Naive thymus-derived CD4-positive, alpha-beta T cell (primary cell): ENCODE measurements around the gene CSNK2A1. TPM values are rescaled to one million over a fixed set of nuclear protein-coding genes. Genes with fewer than 3 reads are reported as not detected.

Experiments used
- polyA plus RNA-seq, 2 donors: library from polyadenylated mRNA; unstranded; fragments of 300-500 nt; fragmentation: Illumina TruSeq; gene quantifications; one replicate each; pipeline ENCODE4 v1.2.3, GENCODE V29; 2021
- total RNA-seq, 6 experiments: library from RNA in 5 of 6; stranded (reverse) in 5 of 6; gene quantifications; 1 replicate in 5 of 6; 2 replicates in 1 of 6; pipeline ENCODE4 v1.2.3 and lab custom pipeline; 2021 to 2026

CSNK2A1 gene
- total and polyA plus RNA-seq, 7 experiments from 2014 or later: 47.3 to 117 (median 74.5) TPM

Other genes starting within 250 kb of the CSNK2A1 start
- gene ZCCHC3, start 246.2 kb downstream of the CSNK2A1 start, total RNA-seq: 10 to 100 TPM; 14.6 to 31.9 (median 27.1) TPM
- 10 to 100 TPM in 1 of 2 donors, 1 to 10 TPM in 1; 5.6 to 15.3 TPM for gene ZCCHC3, start 246.2 kb downstream of the CSNK2A1 start, polyA plus RNA-seq
- 10 to 100 TPM in 3 of 5 experiments, 1 to 10 TPM in 2; 4.6 to 15.1 (median 12.3) TPM for gene SOX12, start 218.2 kb downstream of the CSNK2A1 start, total RNA-seq
- gene SOX12, start 218.2 kb downstream of the CSNK2A1 start, polyA plus RNA-seq: 1 to 10 TPM in 1 of 2 donors, under 1 TPM in 1; 0.89 to 1.3 TPM
- 1 to 10 TPM in 3 of 5 experiments, under 1 TPM in 2; 0.24 to 2.1 (median 1.3) TPM for gene NRSN2, start 196.7 kb downstream of the CSNK2A1 start, total RNA-seq
- 1 to 10 TPM; 1.3 to 1.8 TPM for gene NRSN2, start 196.7 kb downstream of the CSNK2A1 start, polyA plus RNA-seq
- gene TRIB3, start 163.0 kb downstream of the CSNK2A1 start, total RNA-seq: 10 to 100 TPM in 1 of 5 experiments, 1 to 10 TPM in 4; 2.4 to 27.7 (median 9.4) TPM
- 10 to 100 TPM; 12.6 to 16.0 TPM for gene TRIB3, start 163.0 kb downstream of the CSNK2A1 start, polyA plus RNA-seq
- gene RBCK1, start 135.5 kb downstream of the CSNK2A1 start, total RNA-seq: 100 to 1,000 TPM in 1 of 5 experiments, 10 to 100 TPM in 4; 70.3 to 153 (median 96.9) TPM
- 10 to 100 TPM; 80.1 to 98.1 TPM for gene RBCK1, start 135.5 kb downstream of the CSNK2A1 start, polyA plus RNA-seq
- gene TBC1D20, start 81.3 kb downstream of the CSNK2A1 start, total RNA-seq: 10 to 100 TPM; 26.3 to 45.7 (median 35.4) TPM
- gene TBC1D20, start 81.3 kb downstream of the CSNK2A1 start, polyA plus RNA-seq: 10 to 100 TPM; 19.9 to 24.3 TPM
- not detected for gene TCF15, start 66.5 kb upstream of the CSNK2A1 start, total RNA-seq
- gene TCF15, start 66.5 kb upstream of the CSNK2A1 start, polyA plus RNA-seq: not detected
- 10 to 100 TPM in 1 of 5 experiments, 1 to 10 TPM in 2, under 1 TPM in 2; 0.61 to 14.8 (median 1.0) TPM for gene SRXN1, start 109.4 kb upstream of the CSNK2A1 start, total RNA-seq
- under 1 TPM; 0.12 to 0.17 TPM for gene SRXN1, start 109.4 kb upstream of the CSNK2A1 start, polyA plus RNA-seq
- not detected for gene SCRT2, start 132.0 kb upstream of the CSNK2A1 start, total RNA-seq
- gene SCRT2, start 132.0 kb upstream of the CSNK2A1 start, polyA plus RNA-seq: not detected
- not detected for gene SLC52A3, start 224.7 kb upstream of the CSNK2A1 start, total RNA-seq
- not detected for gene SLC52A3, start 224.7 kb upstream of the CSNK2A1 start, polyA plus RNA-seq